GM18951 (cell line): ENCODE measurements around the gene WDR45B.

Experiments
- POLR2A ChIP-seq: IDR thresholded peaks from 4 replicates; pipeline ENCODE4 v1.6.1; 2011; ENCODE audit warnings: mild to moderate bottlenecking; ENCODE audit not compliant: insufficient read length, insufficient read depth; ENCODE audit errors: extremely low read depth
- in situ Hi-C: fragments of 300-500 bp; cut with MboI; formaldehyde crosslinking; loops from one replicate; pipeline ENCODE4 v1.12.0; 2022; ENCODE audit warnings: low sequenced_read_pairs, mixed read lengths, inconsistent platforms; ENCODE audit not compliant: unreplicated experiment

WDR45B gene

DNA sequence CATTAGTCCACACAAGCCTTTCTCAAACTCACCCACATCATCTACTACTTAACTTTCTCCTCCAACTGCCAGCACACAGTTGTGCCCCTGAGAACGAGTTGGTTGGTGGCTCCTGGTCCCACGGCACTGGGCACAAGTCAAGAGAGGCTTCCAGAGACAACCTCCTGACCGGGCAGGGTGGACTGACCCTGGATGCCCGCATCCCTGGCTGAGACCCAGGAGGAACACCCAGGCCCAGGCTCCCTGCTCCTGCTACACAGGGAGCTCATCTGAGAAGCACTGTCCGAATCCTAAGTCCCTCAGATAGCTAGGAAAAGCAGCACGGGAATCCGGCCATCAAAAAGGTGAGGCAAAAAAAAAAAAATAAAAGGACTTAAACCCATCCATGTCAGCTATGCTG is 29.0 kb downstream of the WDR45B start:
- TF ChIP-seq POLR2A = no peak
- in situ Hi-C loops = no loop called here

DNA sequence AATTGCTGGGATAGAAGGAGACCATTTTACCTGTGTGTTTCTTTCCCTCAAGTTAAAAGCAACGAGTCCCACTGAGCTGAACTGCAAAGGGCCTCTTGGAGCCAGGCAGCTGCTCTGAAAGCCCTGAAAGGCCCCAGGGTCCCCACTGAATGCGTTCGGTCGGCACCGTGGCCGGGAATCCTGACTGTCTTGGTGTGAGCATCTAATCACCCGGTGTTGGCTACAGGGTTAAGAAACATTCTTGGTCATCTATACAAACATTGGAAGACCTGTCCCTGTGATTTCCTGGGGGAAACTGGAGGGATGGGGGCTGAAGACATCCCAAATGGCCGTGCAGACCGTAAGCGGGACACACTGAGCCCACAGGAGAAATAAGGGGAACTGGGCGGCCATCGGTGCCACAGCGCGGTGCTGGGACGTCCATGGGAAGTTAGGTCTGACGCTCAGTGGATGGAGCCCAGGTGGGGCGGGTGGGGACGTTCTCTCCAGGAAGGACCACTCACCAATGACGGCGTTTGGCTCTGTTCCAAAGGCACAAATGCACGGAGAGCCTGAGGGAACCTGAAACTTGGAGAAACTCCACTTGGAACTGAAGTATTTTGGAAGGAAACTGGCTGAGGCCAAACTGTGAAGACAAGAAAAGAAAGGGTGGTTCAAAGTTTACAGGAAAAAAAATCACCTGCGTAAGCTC is 32.1 kb downstream of the WDR45B start:
- in situ Hi-C loops = no loop called here
- TF ChIP-seq POLR2A = no peak

DNA sequence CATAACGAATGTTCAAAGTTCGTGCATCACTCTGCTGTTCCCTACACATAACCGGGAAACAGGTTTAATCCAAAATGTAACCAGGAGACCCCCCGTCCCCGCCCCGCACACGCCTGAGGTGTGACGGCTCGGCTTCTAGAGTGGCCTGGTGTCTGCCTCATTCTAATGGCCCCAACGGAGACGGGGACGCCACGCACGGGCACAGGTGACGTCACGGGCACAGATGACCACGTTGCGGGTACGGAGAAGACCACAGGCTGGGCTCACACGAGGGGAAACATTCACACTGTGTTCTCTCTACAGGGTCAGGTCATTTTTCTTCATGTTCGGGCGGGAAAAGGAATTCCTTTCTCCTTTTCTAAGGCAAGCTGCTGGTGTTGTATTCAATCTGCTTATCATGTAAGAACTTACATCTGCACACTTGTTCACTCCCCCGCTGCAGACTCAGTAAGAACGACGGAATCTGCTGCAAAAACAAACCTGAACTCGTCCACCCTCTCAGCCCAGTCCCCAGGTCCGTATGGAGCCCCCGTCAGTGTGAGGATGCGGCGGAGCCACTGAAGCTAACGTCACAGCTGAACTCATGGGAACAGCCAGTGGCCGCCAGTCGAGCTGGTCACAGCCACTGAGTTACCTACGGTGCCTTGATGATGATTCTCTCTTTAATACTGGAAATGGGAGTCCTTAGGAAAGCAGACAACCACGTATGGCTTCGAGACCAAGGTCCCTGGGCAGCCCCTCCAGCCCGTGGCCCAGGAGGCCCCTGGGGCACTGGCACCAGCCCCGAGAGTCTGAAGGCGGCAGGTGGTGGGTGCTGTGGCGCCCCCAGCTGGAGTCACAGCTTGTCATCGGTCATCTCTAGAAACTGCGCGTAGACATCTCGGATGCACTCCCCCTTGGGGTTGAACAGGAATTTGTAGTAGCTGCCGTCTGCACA is 32.9 kb downstream of the WDR45B start:
- in situ Hi-C loops = no loop called here
- TF ChIP-seq POLR2A = no peak

DNA sequence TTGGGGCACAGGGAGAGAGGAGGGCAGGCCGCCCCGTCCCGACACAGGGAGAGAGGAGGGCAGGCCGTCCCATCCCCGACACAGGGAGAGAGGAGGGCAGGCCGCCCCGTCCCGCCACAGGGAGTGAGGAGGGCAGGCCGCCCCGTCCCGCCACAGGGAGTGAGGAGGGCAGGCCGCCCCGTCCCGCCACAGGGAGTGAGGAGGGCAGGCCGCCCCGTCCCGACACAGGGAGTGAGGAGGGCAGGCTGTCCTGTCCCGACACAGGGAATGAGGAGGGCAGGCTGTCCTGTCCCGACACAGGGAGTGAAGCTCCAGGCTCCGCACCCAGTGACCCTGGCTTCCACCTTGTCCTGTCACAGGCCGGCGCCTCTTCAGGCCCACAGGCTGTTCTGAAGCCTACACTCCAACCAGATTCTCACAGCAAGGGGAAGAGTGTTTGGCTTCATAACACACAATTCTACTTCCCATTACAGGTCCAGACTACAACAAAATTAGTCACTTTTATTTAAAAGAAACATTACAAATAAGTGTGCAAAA is 34.1 kb downstream of the WDR45B start:
- in situ Hi-C loops = no loop called here
- TF ChIP-seq POLR2A = no peak

DNA sequence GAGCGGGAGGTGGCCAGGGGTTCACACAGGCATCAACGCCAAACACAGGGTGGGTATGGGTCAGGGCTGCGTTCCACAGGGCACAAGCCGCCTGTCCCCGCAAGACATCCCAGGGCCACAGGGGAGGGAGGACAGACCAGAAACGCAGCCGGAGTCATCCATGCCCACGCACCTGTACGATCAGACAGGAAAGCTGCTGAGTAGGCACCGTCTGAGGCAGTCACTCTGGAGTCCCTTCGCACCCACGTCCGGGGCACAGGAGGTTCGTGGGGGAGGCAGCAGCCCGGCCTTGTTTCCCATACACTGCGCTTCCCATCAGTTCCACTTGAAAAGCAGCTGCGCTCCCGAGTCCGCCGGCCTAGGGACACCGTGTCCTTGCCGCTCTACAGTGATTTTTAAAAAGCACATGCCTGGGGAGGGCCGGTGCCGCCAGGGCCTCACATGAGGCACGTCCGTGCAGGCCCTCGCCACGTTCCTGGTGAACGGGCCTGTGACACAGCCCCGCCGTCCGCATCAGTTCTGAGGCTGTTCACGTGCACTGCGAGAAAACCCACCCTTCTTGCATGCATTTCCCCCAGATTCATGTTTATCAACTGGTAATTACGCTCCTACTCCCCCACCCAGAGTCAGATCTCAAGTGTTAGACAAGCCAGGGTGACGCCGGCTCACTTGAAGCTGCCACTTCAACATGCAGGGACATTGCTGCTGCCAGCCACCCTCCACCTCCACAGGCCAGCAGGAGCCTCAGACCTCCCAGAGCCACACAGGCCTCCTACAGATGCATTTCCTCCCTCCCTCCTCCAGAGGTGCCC is 34.8 kb downstream of the WDR45B start:
- TF ChIP-seq POLR2A = no peak
- in situ Hi-C loops = no loop called here

DNA sequence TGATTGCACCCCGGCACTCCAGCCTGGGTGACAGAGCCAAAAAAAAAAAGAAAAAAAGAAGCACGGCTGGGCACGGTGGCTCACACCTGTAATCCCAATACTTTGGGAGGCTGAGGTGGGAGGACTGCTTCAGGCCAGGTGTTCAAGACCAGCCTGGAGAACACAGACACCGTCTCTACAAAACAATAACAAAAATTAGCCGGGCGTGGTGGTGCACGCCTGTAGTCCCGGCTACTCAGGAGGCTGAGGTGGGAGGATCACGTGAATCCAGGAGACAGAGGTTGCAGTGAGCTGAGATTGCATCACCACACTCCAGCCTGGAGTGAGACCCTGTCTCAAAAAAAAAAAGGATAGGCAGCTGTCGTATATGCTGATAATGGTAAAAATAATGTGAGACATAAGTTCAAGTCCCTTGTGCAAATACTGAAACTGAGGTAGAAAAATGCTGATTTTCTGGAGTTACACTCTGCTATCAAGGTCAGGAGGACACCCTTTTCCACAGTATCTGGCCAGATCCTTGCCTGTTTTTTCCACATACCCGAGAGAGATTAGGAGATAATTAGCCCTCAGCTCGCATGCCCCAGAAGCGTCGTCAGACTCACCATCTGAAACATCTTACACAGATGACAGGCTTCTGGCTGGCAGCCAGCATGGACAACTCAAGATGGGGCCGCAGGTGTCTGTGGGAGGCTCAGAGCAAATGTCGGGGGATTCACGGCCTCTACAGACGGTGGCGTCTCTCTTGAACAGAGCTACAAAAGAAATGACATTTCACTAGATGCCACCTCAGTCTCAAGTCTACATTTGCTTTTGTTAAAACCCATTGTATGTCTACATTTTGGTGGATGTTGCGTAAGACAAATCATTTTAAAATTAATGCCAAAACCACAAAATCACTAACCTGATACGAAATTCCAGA is 36.8 kb downstream of the WDR45B start:
- TF ChIP-seq POLR2A = no peak
- in situ Hi-C loops = no loop called here

DNA sequence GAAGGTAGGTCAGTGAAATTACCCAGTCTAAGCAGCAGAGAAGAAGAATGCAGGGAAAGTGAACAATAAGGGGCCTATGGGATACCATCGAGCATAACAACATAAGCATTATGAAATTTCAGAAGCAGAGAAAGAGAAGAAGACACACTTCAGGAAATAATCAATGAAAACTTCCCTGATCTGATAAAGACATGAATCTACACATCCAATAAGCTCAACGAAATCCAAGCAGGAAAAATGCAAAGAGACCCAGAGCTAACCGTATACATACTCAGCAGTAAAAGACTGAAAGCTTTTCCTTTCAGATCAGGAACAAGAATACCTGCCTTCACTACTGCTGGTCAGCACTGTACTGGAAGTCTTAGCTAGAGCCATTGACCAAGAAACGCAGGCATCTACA is 38.6 kb downstream of the WDR45B start:
- no peak for TF ChIP-seq POLR2A
- in situ Hi-C loops = no loop called here

DNA sequence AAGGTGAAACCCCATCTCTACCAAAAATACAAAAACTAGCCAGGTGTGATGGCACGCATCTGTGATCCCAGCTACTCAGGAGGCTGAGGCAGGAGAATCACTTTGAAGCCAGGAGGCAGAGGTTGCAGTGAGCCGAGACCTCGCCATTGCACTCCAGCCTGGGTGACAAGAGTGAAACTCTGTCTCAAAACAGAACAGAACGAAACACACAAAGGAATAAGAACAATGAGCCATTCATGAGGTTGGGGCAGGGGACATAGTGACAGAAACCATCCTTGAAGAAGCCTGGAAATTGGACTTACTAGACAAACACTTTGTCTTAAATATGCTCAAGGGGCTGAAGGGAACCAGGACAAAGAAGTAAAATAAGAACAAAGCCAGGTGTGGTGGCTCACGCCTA is 39.4 kb downstream of the WDR45B start:
- no peak for TF ChIP-seq POLR2A
- in situ Hi-C loops = no loop called here

DNA sequence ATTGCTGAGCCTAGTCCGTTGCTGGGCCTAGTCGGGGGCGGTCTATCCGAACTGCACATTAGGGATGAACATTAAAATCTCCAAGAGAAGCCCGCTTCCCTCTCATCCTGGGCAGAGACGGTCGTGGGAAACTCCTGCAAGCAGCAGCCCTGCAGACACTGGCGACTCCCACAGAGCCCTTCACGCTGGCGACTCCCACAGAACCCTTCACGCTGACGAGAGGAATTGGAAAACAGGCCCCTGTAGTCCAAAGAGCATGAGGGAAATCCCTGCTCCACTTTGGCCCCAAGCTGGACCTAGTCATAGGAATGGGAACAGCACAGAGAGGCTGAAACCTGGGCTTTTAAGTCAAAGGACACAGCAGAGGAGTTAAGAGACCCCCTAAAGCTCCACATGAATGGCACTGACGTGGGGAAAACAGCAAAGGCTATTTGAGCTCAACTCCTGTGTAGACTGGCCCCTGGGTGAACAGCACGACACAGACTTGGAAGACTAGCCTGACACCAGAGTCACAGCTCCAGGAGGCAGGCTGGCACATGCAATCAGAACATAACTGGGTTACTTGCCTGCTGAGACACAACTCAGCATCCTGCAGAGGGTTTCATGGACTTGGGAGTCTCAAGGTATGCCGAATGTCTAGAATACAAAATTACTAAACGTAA is 42.2 kb downstream of the WDR45B start:
- in situ Hi-C loops = no loop called here
- TF ChIP-seq POLR2A = no peak

DNA sequence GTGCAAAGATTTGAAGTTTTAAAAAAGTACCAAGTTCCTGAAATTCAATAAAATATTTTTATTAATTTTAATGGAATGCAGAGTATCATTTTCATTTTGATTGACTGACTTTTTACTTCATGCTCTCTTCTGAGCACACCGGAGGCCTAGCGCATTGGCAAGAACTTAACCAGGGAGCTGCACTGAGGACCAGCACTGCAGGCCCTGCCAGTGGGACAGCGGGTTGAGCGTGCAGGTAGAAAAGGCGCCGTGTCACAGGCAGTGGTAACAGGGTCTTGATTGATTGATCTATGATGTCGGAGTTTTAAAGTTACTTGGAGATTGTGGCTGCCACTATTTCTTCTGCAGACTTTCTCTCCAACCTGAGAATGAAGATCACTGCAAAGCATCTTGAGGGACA is 43.7 kb downstream of the WDR45B start:
- in situ Hi-C loops = no loop called here
- TF ChIP-seq POLR2A = no peak

DNA sequence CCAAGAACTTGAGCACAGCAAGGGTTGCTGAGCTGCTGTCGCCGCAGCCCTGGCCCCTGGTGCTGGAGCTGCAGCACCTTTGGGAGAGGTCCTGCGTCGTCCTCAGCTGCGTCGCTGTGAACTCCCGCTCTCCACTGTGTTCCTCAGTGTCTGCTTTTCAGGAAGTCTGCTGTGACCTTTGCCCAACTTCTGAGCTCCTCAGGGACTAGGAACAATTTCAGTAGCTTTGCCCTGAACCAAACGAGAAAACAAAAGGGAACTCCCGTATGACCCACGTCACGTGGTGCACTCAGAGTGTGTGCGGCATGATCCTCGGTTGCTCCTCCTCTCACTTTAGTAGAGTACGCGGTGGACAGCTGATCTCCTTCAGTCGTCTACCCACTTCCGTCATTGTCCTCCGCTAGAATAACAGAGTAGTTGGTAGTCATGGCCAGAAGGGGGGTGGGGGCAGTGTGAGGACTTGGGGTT is 44.2 kb downstream of the WDR45B start:
- in situ Hi-C loops = no loop called here

More for the DNA sequence above, 44.2 kb downstream of the WDR45B start:
- TF ChIP-seq POLR2A = no peak
